ENCODE data around the gene SLC25A21. TPM values are rescaled to one million over a fixed set of nuclear protein-coding genes. Genes with fewer than 3 reads are reported as not detected.
A peak's percentile ranks its signal among the peaks of the same experiment; 100 is the strongest.

Gene SLC25A21
- total RNA-seq, 4 donors from 2014 or later = 0.39 to 3.3 (median 1.2) TPM

GRCh38 chr14:36652542-36653201, 519.7 kb downstream of the SLC25A21 start:
- H3K9me3 ChIP-seq = no peaks in the 10 kb centered on the region
- DNase-seq (ENCODE audit: extremely low spot score) = no peak
- H3K27me3 ChIP-seq = peaks cover 7 to 100% (median 83%) of the 10 kb centered on the region in 4 donors
- H3K36me3 ChIP-seq = no peaks in the 10 kb centered on the region
- intact Hi-C loops (cut with DNase I) = no loop called here
- TF ChIP-seq EP300 (IDR thresholded peaks at IDR 0.05) (no peak), POLR2A (IDR thresholded peaks at IDR 0.05; ENCODE audit: low read depth) (no peak), CTCF (IDR thresholded peaks at IDR 0.05) (no peak), POLR2AphosphoS5 (IDR thresholded peaks at IDR 0.05) (no peak)
- no peak overlapping the region for H3K4me3 ChIP-seq
- peaks cover 30 to 46% (median 38%) of the 10 kb centered on the region in 4 donors for H3K4me1 ChIP-seq
- no peak overlapping the region for H3K27ac ChIP-seq (replicated peaks in 1 of 4)

- WGBS = 8% methylated on average over 4 of the region's 4 CpGs
- Histone ChIP-seq H3K9me3 (no peaks in the 10 kb centered on the region), H3K36me3 (no peaks in the 10 kb centered on the region), H3K27ac (replicated peaks in 1 of 4) (no peak overlapping the region), H3K27me3 (peaks cover 7 to 100% (median 68%) of the 10 kb centered on the region in 4 donors), H3K4me3 (no peak overlapping the region), H3K4me1 (peaks cover 17 to 32% (median 26%) of the 10 kb centered on the region in 4 donors)
- intact Hi-C loops (cut with DNase I) = loop anchor here (5.0 kb wide), 2 partner anchors 292 to 497 kb away; no protein-coding TSS in a partner anchor
- DNase-seq (ENCODE audit: extremely low spot score) = no peak
- TF ChIP-seq POLR2A (IDR thresholded peaks at IDR 0.05; ENCODE audit: low read depth) (no peak), CTCF (IDR thresholded peaks at IDR 0.05) (no peak), EP300 (IDR thresholded peaks at IDR 0.05) (no peak), POLR2AphosphoS5 (IDR thresholded peaks at IDR 0.05) (no peak)
Measured at GRCh38 chr14:36649872-36650650, 522.3 kb downstream of the SLC25A21 start.

- WGBS = 3% methylated on average over 40 of the region's 62 CpGs
Measured at GRCh38 chr14:36647824-36648753, 524.3 kb downstream of the SLC25A21 start.

More at GRCh38 chr14:36647824-36648753, 524.3 kb downstream of the SLC25A21 start:
- Histone ChIP-seq H3K4me1 (peaks cover 17 to 21% (median 19%) of the 10 kb centered on the region in 4 donors), H3K27me3 (peaks cover 7 to 95% (median 48%) of the 10 kb centered on the region in 4 donors), H3K27ac (replicated peaks in 1 of 4) (no peak overlapping the region), H3K9me3 (no peaks in the 10 kb centered on the region), H3K4me3 (peak overlapping the region; percentile 39 to 57 (median 44)), H3K36me3 (no peaks in the 10 kb centered on the region)
- peak; percentile 88 for DNase-seq (ENCODE audit: extremely low spot score)
- no peak for TF ChIP-seq POLR2AphosphoS5 (IDR thresholded peaks at IDR 0.05)
- TF ChIP-seq EP300 (IDR thresholded peaks at IDR 0.05) = no peak
- no peak for TF ChIP-seq POLR2A (IDR thresholded peaks at IDR 0.05; ENCODE audit: low read depth)
- TF ChIP-seq CTCF (IDR thresholded peaks at IDR 0.05) = peak; percentile 34 to 51 (median 44)
- intact Hi-C loops (cut with DNase I) = loop anchor here (5.0 kb wide), 2 partner anchors 294 to 499 kb away; no protein-coding TSS in a partner anchor
